ENCODE measurements around the gene ZNF407.

Gene ZNF407

GRCh38 chr18:74832381-74832780, 234.7 kb downstream of the ZNF407 start:
- DNase-seq = no peak
- ATAC-seq = no peak

- ATAC-seq = no peak
- DNase-seq = no peak
Observed at GRCh38 chr18:74832999-74833398, 235.3 kb downstream of the ZNF407 start.

- DNase-seq (no peak), ATAC-seq (no peak)
Observed at GRCh38 chr18:74834424-74835309, 237.0 kb downstream of the ZNF407 start.

- ATAC-seq = no peak
- DNase-seq = no peak
Observed at GRCh38 chr18:74836296-74837139, 238.8 kb downstream of the ZNF407 start.

- DNase-seq (no peak), ATAC-seq (no peak)
Observed at GRCh38 chr18:74840492-74841167, 243.0 kb downstream of the ZNF407 start.

- DNase-seq = no peak
Observed at GRCh38 chr18:74841248-74841647, 243.6 kb downstream of the ZNF407 start.

GRCh38 chr18:74849301-74849700, 251.6 kb downstream of the ZNF407 start:
- ATAC-seq = no peak
- no peak for DNase-seq

More at GRCh38 chr18:74841248-74841647, 243.6 kb downstream of the ZNF407 start:
- no peak for ATAC-seq

- ATAC-seq = no peak
- no peak for DNase-seq
Observed at GRCh38 chr18:74856434-74856833, 258.8 kb downstream of the ZNF407 start.

- DNase-seq (no peak), ATAC-seq (no peak)
Observed at GRCh38 chr18:74856928-74857327, 259.3 kb downstream of the ZNF407 start.

GRCh38 chr18:74857901-74858300, 260.2 kb downstream of the ZNF407 start:
- no peak for ATAC-seq
- no peak for DNase-seq

GRCh38 chr18:74861154-74861553, 263.5 kb downstream of the ZNF407 start:
- no peak for ATAC-seq

GRCh38 chr18:74862094-74862493, 264.4 kb downstream of the ZNF407 start:
- no peak for DNase-seq
- no peak for ATAC-seq

More at GRCh38 chr18:74861154-74861553, 263.5 kb downstream of the ZNF407 start:
- DNase-seq = no peak

GRCh38 chr18:74866577-74866976, 268.9 kb downstream of the ZNF407 start:
- ATAC-seq (no peak), DNase-seq (no peak)

- ATAC-seq = no peak
Observed at GRCh38 chr18:74868461-74868860, 270.8 kb downstream of the ZNF407 start.

GRCh38 chr18:74869904-74870863, 272.5 kb downstream of the ZNF407 start:
- ATAC-seq (no peak), DNase-seq (no peak)

More at GRCh38 chr18:74868461-74868860, 270.8 kb downstream of the ZNF407 start:
- no peak for DNase-seq

GRCh38 chr18:74870950-74871349, 273.3 kb downstream of the ZNF407 start:
- DNase-seq (no peak), ATAC-seq (no peak)

GRCh38 chr18:74873629-74874028, 276.0 kb downstream of the ZNF407 start:
- ATAC-seq (no peak), DNase-seq (no peak)

GRCh38 chr18:74874351-74874750, 276.7 kb downstream of the ZNF407 start:
- ATAC-seq (no peak), DNase-seq (no peak)

GRCh38 chr18:74876630-74877243, 279.1 kb downstream of the ZNF407 start:
- no peak for ATAC-seq
- no peak for DNase-seq

- ATAC-seq (no peak), DNase-seq (no peak)
Observed at GRCh38 chr18:74878267-74878666, 280.6 kb downstream of the ZNF407 start.
